Upper lobe of left lung (tissue), 4 donors: ENCODE measurements around the gene TMEM131L.

Experiments used
- CTCF ChIP-seq, 6 experiments: fragments of 450-650 bp in 4 of 6; fragments of 200-600 bp in 2 of 6; sonication (generic) in 2 of 6; IDR thresholded peaks; one replicate each; pipeline ENCODE4 v1.5.1; 2016 to 2019; ENCODE audit warnings: antibody characterized with exemption in 6 of 6
- POLR2AphosphoS5 ChIP-seq, 2 donors: sonication (generic); formaldehyde crosslinking; IDR thresholded peaks; one replicate each; pipeline ENCODE4 v1.5.1; 2017; ENCODE audit warnings: antibody characterized with exemption in 2 of 2

GRCh38 chr4:153452658-153453378 lies 13.3 kb upstream of the TMEM131L start:
- TF ChIP-seq POLR2AphosphoS5 (IDR thresholded peaks at IDR 0.05) (no peak), CTCF (IDR thresholded peaks at IDR 0.05) (no peak)
